Neural progenitor cell (in vitro differentiated cells): Measurements from ENCODE around the gene C1orf210. TPM values are rescaled to one million over a fixed set of nuclear protein-coding genes. Genes with fewer than 3 reads are reported as not detected.

Experiments
- DNase-seq: peaks from one replicate; pipeline ENCODE4 v3.0.0-alpha.2; 2016; ENCODE audit warnings: low spot score
- H2AFZ ChIP-seq: fragments of 200-600 bp; sonication (generic); replicated peaks from 2 replicates; pipeline ENCODE4 v1.6.1; 2016; ENCODE audit warnings: antibody characterized with exemption
- H3F3A ChIP-seq: fragments of 200-600 bp; sonication (generic); 2 replicates; pipeline ENCODE4 v1.6.1; 2016; ENCODE audit warnings: antibody characterized with exemption, low read depth
- H3K27ac ChIP-seq: fragments of 200-600 bp; sonication (generic); 2 replicates; pipeline ENCODE4 v1.5.1; 2016; ENCODE audit warnings: mild to moderate bottlenecking
- H3K27me3 ChIP-seq: fragments of 200-600 bp; sonication (generic); 2 replicates; pipeline ENCODE4 v1.6.1; 2016; ENCODE audit warnings: mild to moderate bottlenecking, moderate library complexity
- H3K36me3 ChIP-seq: fragments of 200-600 bp; sonication (generic); 2 replicates; pipeline ENCODE4 v1.5.1; 2016
- H3K4me1 ChIP-seq: fragments of 200-600 bp; sonication (generic); 2 replicates; pipeline ENCODE4 v1.6.1; 2016; ENCODE audit warnings: mixed run types
- H3K4me2 ChIP-seq: fragments of 200-600 bp; sonication (generic); 2 replicates; pipeline ENCODE4 v1.6.1; 2016
- H3K4me3 ChIP-seq: fragments of 200-600 bp; sonication (generic); 2 replicates; pipeline ENCODE4 v1.5.1; 2016
- H3K79me2 ChIP-seq: fragments of 200-600 bp; sonication (generic); 2 replicates; pipeline ENCODE4 v1.6.1; 2016; ENCODE audit warnings: low read depth
- H3K9ac ChIP-seq: fragments of 200-600 bp; sonication (generic); 2 replicates; pipeline ENCODE4 v1.6.1; 2016
- H3K9me3 ChIP-seq: fragments of 200-600 bp; sonication (generic); 2 replicates; pipeline ENCODE4 v1.5.1; 2016; ENCODE audit warnings: low read depth
- H4K20me1 ChIP-seq: fragments of 200-600 bp; sonication (generic); 2 replicates; pipeline ENCODE4 v1.6.1; 2016; ENCODE audit warnings: low read depth
- H3K27ac Mint-ChIP-seq: 3 replicates; pipeline ENCODE4 v1.8.0; 2021; ENCODE audit warnings: mixed read lengths
- H3K27me3 Mint-ChIP-seq: 2 replicates; pipeline ENCODE4 v1.8.0; 2022; ENCODE audit warnings: low read depth, mild to moderate bottlenecking, inconsistent platforms, moderate library complexity, mixed read lengths; ENCODE audit not compliant: insufficient read depth
- H3K36me3 Mint-ChIP-seq: 3 replicates; pipeline ENCODE4 v1.8.0; 2021; ENCODE audit warnings: mixed read lengths
- H3K4me1 Mint-ChIP-seq: 3 replicates; pipeline ENCODE4 v1.8.0; 2021; ENCODE audit warnings: mixed read lengths
- H3K4me3 Mint-ChIP-seq: 3 replicates; pipeline ENCODE4 v1.8.0; 2021; ENCODE audit warnings: mild to moderate bottlenecking, moderate library complexity, mixed read lengths
- H3K9me3 Mint-ChIP-seq: 3 replicates; pipeline ENCODE4 v1.8.0; 2020; ENCODE audit warnings: mixed read lengths
- CTCF ChIP-seq: fragments of 200-600 bp; sonication (generic); IDR thresholded peaks from 2 replicates; pipeline ENCODE4 v1.5.1; 2017; ENCODE audit warnings: antibody characterized with exemption, mild to moderate bottlenecking
- EZH2 ChIP-seq: fragments of 200-600 bp; sonication (generic); IDR thresholded peaks from 2 replicates; pipeline ENCODE4 v1.6.1; 2017; ENCODE audit warnings: antibody characterized with exemption, mild to moderate bottlenecking, moderate library complexity
- EZH2phosphoT487 ChIP-seq: fragments of 200-600 bp; sonication (generic); IDR thresholded peaks from 2 replicates; pipeline ENCODE4 v1.6.1; 2017; ENCODE audit warnings: antibody characterized with exemption
- total RNA-seq: library from RNA; depleted of rRNA; stranded (reverse); fragments of >200 nt; gene quantifications from 2 replicates; pipeline ENCODE4 v1.2.3, GENCODE V29; 2015; ENCODE audit warnings: low replicate concordance

The C1orf210 gene
- total RNA-seq, 1 donor from 2014 or later = not detected

- no peak overlapping the region for H3K4me3 ChIP-seq
- Mint-ChIP-seq H3K4me1 (peaks cover 17% of the 10 kb centered on the region), H3K27me3 (peaks cover 5% of the 10 kb centered on the region), H3K36me3 (no peaks in the 10 kb centered on the region), H3K9me3 (no peaks in the 10 kb centered on the region), H3K4me3 (no peak overlapping the region), H3K27ac (no peak overlapping the region)
- H3K79me2 ChIP-seq = no peaks in the 10 kb centered on the region
- DNase-seq = no peak
- TF ChIP-seq EZH2phosphoT487 (no peak), CTCF (no peak), EZH2 (no peak)
- no peaks in the 10 kb centered on the region for H3K36me3 ChIP-seq
- H4K20me1 ChIP-seq = no peaks in the 10 kb centered on the region
- no peak overlapping the region for H2AFZ ChIP-seq
- no peaks in the 10 kb centered on the region for H3K9me3 ChIP-seq
- H3K4me1 ChIP-seq = peaks cover 39% of the 10 kb centered on the region
- no peaks in the 10 kb centered on the region for H3K27me3 ChIP-seq
- no peak overlapping the region for H3K4me2 ChIP-seq
- peaks cover 20% of the 10 kb centered on the region for H3F3A ChIP-seq
- no peak overlapping the region for H3K27ac ChIP-seq
- no peak overlapping the region for H3K9ac ChIP-seq
Measured at GRCh38 chr1:43292679-43293078, 7.3 kb upstream of the C1orf210 start.

- Histone ChIP-seq H3K36me3 (no peaks in the 10 kb centered on the region), H3K27ac (no peak overlapping the region), H3K9ac (no peak overlapping the region), H3K27me3 (no peaks in the 10 kb centered on the region), H3K4me3 (no peak overlapping the region), H2AFZ (no peak overlapping the region), H3K4me2 (no peak overlapping the region), H3K4me1 (peaks cover 35% of the 10 kb centered on the region), H3K79me2 (no peaks in the 10 kb centered on the region), H3F3A (peaks cover 20% of the 10 kb centered on the region), H3K9me3 (no peaks in the 10 kb centered on the region), H4K20me1 (no peaks in the 10 kb centered on the region)
- DNase-seq = no peak
- TF ChIP-seq CTCF = no peak
- TF ChIP-seq EZH2phosphoT487 = no peak
- TF ChIP-seq EZH2 = no peak
- Mint-ChIP-seq H3K27me3 (peaks cover 5% of the 10 kb centered on the region), H3K36me3 (no peaks in the 10 kb centered on the region), H3K9me3 (no peaks in the 10 kb centered on the region), H3K4me3 (no peak overlapping the region), H3K4me1 (peaks cover 17% of the 10 kb centered on the region), H3K27ac (no peak overlapping the region)
Measured at GRCh38 chr1:43292216-43292615, 6.8 kb upstream of the C1orf210 start.

GRCh38 chr1:43288785-43289706 lies 3.7 kb upstream of the C1orf210 start:
- H3K4me3 Mint-ChIP-seq = no peak overlapping the region

More at GRCh38 chr1:43288785-43289706, 3.7 kb upstream of the C1orf210 start:
- Histone ChIP-seq H3K27ac (no peak overlapping the region), H3K36me3 (no peaks in the 10 kb centered on the region), H3K79me2 (no peaks in the 10 kb centered on the region), H3K9me3 (no peaks in the 10 kb centered on the region), H3F3A (no peaks in the 10 kb centered on the region), H3K27me3 (no peaks in the 10 kb centered on the region), H3K9ac (no peak overlapping the region), H3K4me2 (no peak overlapping the region), H3K4me1 (peaks cover 14% of the 10 kb centered on the region), H2AFZ (no peak overlapping the region), H3K4me3 (no peak overlapping the region), H4K20me1 (no peaks in the 10 kb centered on the region)
- Mint-ChIP-seq H3K27ac (no peak overlapping the region), H3K36me3 (no peaks in the 10 kb centered on the region), H3K27me3 (peaks cover 4% of the 10 kb centered on the region), H3K4me1 (peaks cover 6% of the 10 kb centered on the region), H3K9me3 (no peaks in the 10 kb centered on the region)
- TF ChIP-seq EZH2 (no peak), EZH2phosphoT487 (no peak), CTCF (no peak)
- no peak for DNase-seq
